GM23248 (cell line): ENCODE data around the gene LDB2.

Experiments used
- EZH2 ChIP-seq: fragments of 200-600 bp; sonication (generic); IDR thresholded peaks from 2 replicates; pipeline ENCODE4 v1.6.1; 2018; ENCODE audit warnings: antibody characterized with exemption, mild to moderate bottlenecking; ENCODE audit not compliant: insufficient read depth, poor library complexity, severe bottlenecking
- EZH2phosphoT487 ChIP-seq: fragments of 200-600 bp; sonication (generic); IDR thresholded peaks from 2 replicates; pipeline ENCODE4 v1.6.1; 2018; ENCODE audit warnings: antibody characterized with exemption, moderate library complexity, mild to moderate bottlenecking, low read depth; ENCODE audit not compliant: insufficient read depth

- TF ChIP-seq EZH2phosphoT487: no peak
- no peak for TF ChIP-seq EZH2
Measured at GRCh38 chr4:16574981-16575380, 323.5 kb downstream of the LDB2 start.
